KOPT-K1 (cell line): ENCODE measurements around the gene PSMD1.

Experiments
- H3K27ac ChIP-seq: fragments of 200-600 bp; sonication (generic); 2 replicates; pipeline ENCODE4 v1.5.1; 2016; ENCODE audit warnings: antibody characterized with exemption, mild to moderate bottlenecking, low read depth, low read length; ENCODE audit not compliant: poor library complexity, severe bottlenecking
- H3K36me3 ChIP-seq: fragments of 200-600 bp; sonication (generic); 2 replicates; pipeline ENCODE4 v1.5.1; 2017; ENCODE audit warnings: antibody characterized with exemption, mild to moderate bottlenecking, low read length, moderate library complexity; ENCODE audit not compliant: insufficient read depth
- H3K9me3 ChIP-seq: fragments of 200-600 bp; sonication (generic); 2 replicates; pipeline ENCODE4 v1.5.1; 2017; ENCODE audit warnings: antibody characterized with exemption, low read length, mild to moderate bottlenecking; ENCODE audit not compliant: insufficient read depth, poor library complexity, severe bottlenecking

PSMD1 gene

DNA sequence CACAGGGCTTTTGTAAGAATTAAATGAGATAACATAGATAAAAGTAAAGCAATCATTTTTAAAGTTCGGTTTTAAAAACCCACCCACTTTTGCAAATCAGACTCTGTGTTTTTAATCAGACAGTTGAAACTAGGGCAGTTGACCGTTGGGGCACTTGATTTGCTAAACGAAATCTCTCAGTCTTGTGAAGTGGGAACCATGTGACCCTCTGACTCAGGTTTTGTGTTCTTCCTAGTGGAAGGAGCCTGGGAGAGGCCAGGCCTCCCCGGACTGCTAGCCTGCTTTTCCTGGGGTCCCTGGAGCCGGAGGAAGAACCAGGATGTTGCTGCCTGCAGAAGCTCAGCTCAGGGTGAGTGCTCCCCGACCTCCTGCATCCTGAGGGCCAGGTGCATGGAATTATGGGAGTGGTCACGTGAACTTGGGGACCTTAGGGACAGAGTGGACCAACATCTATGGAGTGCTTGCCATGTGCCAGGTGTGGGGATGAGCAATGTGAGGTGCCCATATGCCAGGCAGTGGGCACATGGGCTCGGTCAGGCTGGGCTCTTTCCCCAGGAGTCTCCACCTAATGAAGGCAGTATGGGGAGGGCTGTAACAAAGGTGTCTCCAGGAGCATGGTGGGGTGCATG is 15.5 kb upstream of the PSMD1 start:
- no peaks in the 10 kb centered on the region for H3K36me3 ChIP-seq
- H3K9me3 ChIP-seq, result no peaks in the 10 kb centered on the region
- H3K27ac ChIP-seq, result no peak overlapping the region

DNA sequence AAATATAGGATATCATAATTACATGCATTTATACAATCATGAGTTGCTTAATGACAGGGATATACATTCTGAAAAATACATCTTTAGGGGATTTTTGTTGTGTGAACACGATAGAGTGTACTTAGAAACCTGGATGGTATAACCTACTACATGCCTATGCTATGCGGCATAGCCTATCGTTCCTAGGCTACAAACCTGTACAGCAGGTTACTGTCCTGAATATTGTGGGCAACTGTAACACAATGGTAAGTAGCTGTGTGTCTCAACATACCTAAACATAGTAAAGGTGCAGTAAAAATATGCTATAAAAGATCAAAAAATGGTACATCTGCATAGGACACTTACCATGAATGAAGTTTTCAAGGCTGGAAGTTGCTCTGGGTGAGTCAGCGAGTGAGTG is 12.9 kb upstream of the PSMD1 start:
- no peaks in the 10 kb centered on the region for H3K9me3 ChIP-seq
- H3K27ac ChIP-seq, result no peak overlapping the region
- no peaks in the 10 kb centered on the region for H3K36me3 ChIP-seq

- no peaks in the 10 kb centered on the region for H3K9me3 ChIP-seq
- H3K36me3 ChIP-seq, result no peaks in the 10 kb centered on the region
- no peak overlapping the region for H3K27ac ChIP-seq
These were observed 9.8 kb upstream of the PSMD1 start for GRCh38 chr2:231046916-231047273.

DNA sequence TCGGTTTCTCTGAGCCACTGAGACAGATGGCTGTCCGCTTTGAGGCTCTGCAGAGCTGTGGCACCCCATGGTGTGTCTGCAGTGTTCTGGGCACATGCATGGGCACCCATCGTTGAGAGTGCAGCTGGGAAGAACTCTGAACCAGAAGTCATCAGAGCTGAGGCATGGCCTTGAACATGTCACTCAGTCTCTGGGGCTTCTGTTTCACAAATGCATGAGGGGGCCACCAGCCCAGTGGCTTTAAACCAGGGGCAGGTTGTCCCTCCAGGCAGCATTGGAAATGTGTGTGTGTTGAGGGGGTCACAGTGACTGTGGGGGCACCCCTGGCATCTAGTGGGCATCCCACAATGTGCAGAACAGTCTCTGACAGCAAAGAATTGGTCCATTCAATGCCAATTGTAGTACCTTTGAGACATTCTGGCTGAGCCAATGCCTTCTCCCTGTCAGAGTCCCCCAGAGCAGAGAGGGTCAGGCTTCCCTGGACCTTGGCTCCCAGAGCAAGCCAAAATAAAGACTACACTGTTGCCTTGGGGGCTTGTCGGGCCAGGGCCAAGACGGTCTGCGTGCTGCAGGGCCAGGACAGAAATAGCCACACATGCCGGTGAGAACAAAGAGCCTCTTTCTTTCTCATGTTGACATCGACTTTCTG is 9.3 kb upstream of the PSMD1 start:
- Histone ChIP-seq H3K36me3 (no peaks in the 10 kb centered on the region), H3K9me3 (no peaks in the 10 kb centered on the region), H3K27ac (no peak overlapping the region)

- Histone ChIP-seq H3K9me3 (no peaks in the 10 kb centered on the region), H3K27ac (no peak overlapping the region), H3K36me3 (no peaks in the 10 kb centered on the region)
These were observed 8.4 kb upstream of the PSMD1 start for GRCh38 chr2:231047923-231048915.

GRCh38 chr2:231049286-231050017 is 7.2 kb upstream of the PSMD1 start:
- H3K27ac ChIP-seq, result no peak overlapping the region
- H3K9me3 ChIP-seq, result no peaks in the 10 kb centered on the region
- H3K36me3 ChIP-seq, result no peaks in the 10 kb centered on the region

DNA sequence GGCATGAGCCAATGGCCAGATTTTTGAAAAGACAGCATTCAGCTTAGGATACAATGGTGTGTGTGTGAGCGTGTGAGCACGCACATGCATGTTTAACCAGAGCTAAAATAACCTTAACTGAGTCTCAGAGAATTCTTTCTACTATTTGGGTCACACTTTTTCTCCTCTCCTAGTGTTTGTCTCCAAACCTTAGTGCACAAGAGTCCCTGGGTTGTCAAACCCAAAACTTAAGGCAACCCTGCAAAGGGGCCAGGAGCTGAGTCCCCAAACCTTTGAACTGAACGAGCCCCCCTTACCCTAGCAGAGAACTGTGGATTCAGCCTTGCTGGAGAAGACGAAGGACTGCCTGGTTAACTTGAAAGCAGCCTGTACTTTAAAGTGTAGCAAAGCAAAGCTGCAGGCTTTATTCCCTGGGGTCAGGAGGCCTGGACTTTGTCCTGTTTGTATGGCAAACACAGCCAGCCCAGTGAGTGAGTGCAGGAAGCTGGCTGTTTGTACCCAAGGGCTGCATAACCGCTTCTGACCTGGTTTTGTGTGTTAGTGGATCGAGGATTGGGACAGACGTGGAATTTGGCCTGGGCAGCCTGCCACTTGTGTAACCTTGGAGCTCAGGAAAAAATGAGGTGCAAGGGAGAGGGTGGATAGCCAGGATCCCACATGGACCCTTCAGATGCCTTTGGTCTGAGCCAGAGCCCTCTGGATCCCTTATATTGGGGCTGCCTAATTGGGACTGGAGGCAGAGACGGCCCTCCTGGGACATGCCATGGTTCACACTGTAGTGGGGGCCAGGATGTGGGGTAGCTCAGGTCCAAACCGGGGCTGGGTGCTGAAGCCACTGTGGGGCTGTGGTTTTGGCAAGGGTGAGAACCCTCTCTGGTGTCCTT is 6.4 kb upstream of the PSMD1 start:
- no peak overlapping the region for H3K27ac ChIP-seq
- H3K36me3 ChIP-seq, result no peaks in the 10 kb centered on the region
- H3K9me3 ChIP-seq, result no peaks in the 10 kb centered on the region

DNA sequence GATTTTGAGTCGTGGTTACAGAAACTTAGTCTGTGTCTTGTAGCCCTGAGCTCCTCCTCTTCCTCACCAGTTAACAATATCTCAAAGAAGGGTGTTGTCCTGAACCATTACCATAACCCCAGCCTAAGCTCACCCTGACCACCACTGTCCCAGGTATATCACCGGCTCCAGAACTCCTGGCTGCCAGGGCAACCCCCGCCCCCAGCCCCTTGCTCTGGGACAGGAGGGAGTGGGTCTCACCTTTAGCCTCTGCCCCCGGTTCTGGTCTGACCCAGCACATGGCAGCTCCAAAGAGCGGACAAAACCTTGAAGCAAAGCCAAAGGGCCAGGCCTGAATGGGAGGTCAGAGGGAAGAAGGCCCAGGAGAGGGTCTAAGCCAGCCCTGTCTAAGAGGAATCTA is 5.6 kb upstream of the PSMD1 start:
- no peak overlapping the region for H3K27ac ChIP-seq
- H3K9me3 ChIP-seq, result no peaks in the 10 kb centered on the region
- no peaks in the 10 kb centered on the region for H3K36me3 ChIP-seq

DNA sequence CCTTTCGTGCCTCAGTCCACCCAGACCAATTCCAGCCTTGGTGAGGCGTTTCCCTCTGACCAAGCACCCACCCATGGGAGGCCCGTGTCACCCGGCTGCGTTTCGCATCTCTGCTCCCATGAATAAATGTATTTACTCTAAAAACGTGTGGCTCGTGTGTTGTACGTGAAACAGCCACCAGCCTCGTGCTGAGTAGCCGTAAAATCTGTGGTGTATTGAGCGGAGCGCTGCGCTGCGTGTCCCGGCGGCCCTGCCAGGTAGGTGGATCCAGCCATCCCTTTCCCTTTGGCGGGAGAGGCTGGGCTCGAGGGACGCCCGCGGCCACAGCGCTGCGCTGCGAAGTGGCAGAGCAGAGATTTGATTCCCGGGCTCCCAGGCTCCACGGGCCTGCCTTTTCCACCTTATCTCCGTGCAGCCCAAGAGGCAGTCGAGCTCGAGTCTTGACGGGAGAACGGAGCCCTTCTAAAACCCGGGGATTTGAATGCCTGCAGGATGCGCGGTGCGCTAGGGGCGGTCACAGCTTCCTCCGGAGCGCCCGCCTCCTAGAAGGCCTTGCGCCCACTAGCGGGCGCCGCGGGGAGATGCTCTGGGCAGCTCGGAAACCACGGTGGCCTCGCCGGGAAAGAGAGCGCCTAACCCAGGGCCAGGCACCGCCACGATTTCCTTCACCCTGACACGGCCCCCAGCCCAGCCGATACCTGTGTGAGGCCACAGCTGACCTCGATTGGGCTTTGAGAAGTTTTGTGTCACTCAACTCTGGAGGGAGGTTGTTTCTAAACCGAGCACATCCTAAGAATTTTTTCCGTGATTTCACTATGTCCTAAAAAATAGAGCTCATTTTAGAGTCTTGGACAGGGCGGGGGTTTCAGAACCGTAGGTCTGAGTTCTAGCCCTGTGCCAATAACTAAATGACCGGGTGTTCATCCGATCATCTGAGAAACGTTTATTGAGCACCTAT is 3.9 kb upstream of the PSMD1 start:
- Histone ChIP-seq H3K9me3 (no peaks in the 10 kb centered on the region), H3K36me3 (no peaks in the 10 kb centered on the region), H3K27ac (peak overlapping the region; percentile 10)

- no peaks in the 10 kb centered on the region for H3K36me3 ChIP-seq
- no peaks in the 10 kb centered on the region for H3K9me3 ChIP-seq
- no peak overlapping the region for H3K27ac ChIP-seq
These were observed 2.8 kb upstream of the PSMD1 start for GRCh38 chr2:231053846-231054245.

- Histone ChIP-seq H3K36me3 (peaks cover 27% of the 10 kb centered on the region), H3K27ac (peak overlapping the region; percentile 90), H3K9me3 (no peaks in the 10 kb centered on the region)
These were observed 923 bp downstream of the PSMD1 start for GRCh38 chr2:231057590-231057989.

GRCh38 chr2:231058761-231059550 is 2.3 kb downstream of the PSMD1 start:
- Histone ChIP-seq H3K27ac (no peak overlapping the region), H3K9me3 (no peaks in the 10 kb centered on the region), H3K36me3 (peaks cover 40% of the 10 kb centered on the region)

DNA sequence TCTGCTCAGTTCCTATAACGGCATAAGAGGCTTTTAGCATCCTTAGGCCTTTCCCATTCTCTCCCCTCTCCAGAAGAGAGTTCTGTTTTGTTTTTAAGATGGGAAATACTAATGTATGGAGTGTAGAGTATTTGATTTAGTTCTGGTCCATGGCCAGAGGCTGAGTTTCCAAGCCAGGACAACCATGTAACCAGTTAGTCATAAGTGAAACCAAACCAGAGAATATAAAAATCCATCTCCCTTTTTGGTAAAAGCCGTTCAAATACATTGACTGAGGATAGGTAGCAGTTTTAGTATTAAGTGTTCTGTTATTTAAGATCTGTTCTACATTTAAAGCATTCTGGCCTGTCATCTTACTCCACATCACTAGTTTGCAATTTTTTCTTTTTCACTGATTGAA is 3.1 kb downstream of the PSMD1 start:
- H3K27ac ChIP-seq, result no peak overlapping the region
- H3K9me3 ChIP-seq, result no peaks in the 10 kb centered on the region
- H3K36me3 ChIP-seq, result peaks cover 48% of the 10 kb centered on the region
